H1 (cell line): Measurements from ENCODE around the gene TMEM271. TPM values are rescaled to one million over a fixed set of nuclear protein-coding genes. Genes with fewer than 3 reads are reported as not detected.

ENCODE experiments used
- ASH2L ChIP-seq: fragments of 200-600, 300-600 bp; sonication (generic); IDR thresholded peaks from one replicate; pipeline ENCODE4 v1.7.1; 2017; ENCODE audit warnings: low read length
- CBX8 ChIP-seq: fragments of 300-800, 300-1000 bp; sonication (generic); IDR thresholded peaks from 2 replicates; pipeline ENCODE4 v1.7.1; 2016; ENCODE audit warnings: low read depth, low read length, borderline replicate concordance
- HDAC6 ChIP-seq: IDR thresholded peaks from one replicate; pipeline ENCODE4 v1.7.1; 2012; ENCODE audit warnings: low read depth, mild to moderate bottlenecking, inconsistent platforms, low read length, moderate library complexity
- JUND ChIP-seq: IDR thresholded peaks from 2 replicates; pipeline ENCODE4 v1.6.1; 2011; ENCODE audit warnings: mild to moderate bottlenecking, improper control_type of control experiment, low read length
- NANOG ChIP-seq: IDR thresholded peaks from 2 replicates; pipeline ENCODE4 v1.6.1; 2011; ENCODE audit warnings: low read length, low read depth, mild to moderate bottlenecking, inconsistent platforms; ENCODE audit not compliant: insufficient read depth, poor library complexity, severe bottlenecking
- PHF8 ChIP-seq: fragments of 200-600 bp; sonication (generic); conservative IDR thresholded peaks from 2 replicates; pipeline ENCODE4 v1.7.1; 2012; ENCODE audit warnings: low read depth, mild to moderate bottlenecking, inconsistent platforms, low read length, moderate library complexity
- POLR2AphosphoS5 ChIP-seq: IDR thresholded peaks from 2 replicates; pipeline ENCODE4 v1.6.1; 2011; ENCODE audit warnings: low read depth, low read length
- SIX5 ChIP-seq: IDR thresholded peaks from 2 replicates; pipeline ENCODE4 v1.6.1; 2011; ENCODE audit warnings: mild to moderate bottlenecking, low read depth, low read length
- SP4 ChIP-seq: IDR thresholded peaks from 2 replicates; pipeline ENCODE4 v1.6.1; 2012; ENCODE audit warnings: low read length, inconsistent platforms
- SRF ChIP-seq: IDR thresholded peaks from 2 replicates; pipeline ENCODE4 v1.6.1; 2011; ENCODE audit warnings: mild to moderate bottlenecking, low read depth, low read length, moderate library complexity
- polyA plus RNA-seq, 7 experiments: library from polyadenylated mRNA; depleted of rRNA in 3 of 7; stranded (reverse) in 5 of 7; unstranded in 2 of 7; fragments of >200 nt in 5 of 7; fragments of 200-250 nt in 2 of 7; gene quantifications; 1 replicate in 5 of 7; 2 replicates in 1 of 7; 4 replicates in 1 of 7; pipeline versions ENCODE4 v1.2.1 to v1.2.3, GENCODE V29; 2011 to 2013; ENCODE audit warnings: missing spikeins in 2 of 7, mixed read lengths in 2 of 7
- total RNA-seq: library from RNA; stranded (reverse); fragmentation: NEBNext Ultra II Directional; extraction: Animal tissue kit (Norgen Biotek cat#: 25700); gene quantifications from 2 replicates; pipeline ENCODE4 v1.2.1, GENCODE V29; 2021
- TF ChIP-seq, protein P1 (sequence below): IDR thresholded peaks from 2 replicates; pipeline ENCODE4 v1.6.1; 2012; ENCODE audit warnings: low read length, inconsistent platforms

The TMEM271 gene
- total and polyA plus RNA-seq, 2 of the 8 experiments (the other 6 are each of a cell fraction or from before 2014, with no cell fraction given), result 0.08 to 0.35 TPM

DNA sequence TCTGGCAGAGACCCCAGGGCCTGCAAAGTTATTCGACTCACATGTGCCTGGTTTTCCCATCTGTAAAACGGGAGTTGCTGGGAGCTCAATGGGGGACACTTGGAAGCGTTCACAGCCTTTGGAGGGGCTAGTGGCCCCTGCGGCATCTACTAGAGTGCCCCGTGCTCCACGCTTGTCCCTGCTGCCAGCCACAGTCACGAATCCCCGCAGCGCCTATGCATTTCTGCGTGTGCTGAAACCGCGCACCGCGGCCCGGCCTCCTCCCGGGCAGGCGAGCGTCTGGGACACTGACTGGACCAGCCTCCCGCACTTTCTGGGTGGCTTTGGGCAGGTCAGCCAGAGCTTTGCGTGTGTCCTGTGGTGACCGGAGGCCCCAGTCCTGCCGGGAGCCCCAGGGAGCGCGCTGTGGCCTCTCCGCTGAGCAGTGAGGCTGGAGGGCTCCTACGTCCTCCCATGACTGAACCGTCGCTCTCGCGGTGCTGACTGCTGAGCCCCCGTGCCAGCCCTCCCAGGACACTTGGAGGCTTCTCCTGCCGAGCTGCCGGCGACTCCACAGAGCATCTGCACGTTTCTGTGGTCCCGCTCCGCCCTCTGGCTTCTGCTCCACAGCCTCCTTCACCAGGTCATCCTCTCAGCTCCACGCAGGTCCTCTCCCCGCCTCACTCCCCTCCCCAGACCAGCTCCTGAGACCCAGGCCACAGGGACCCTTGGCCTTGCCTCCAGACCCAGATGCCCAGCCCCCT is 40.7 kb downstream of the TMEM271 start (continued):
- TF ChIP-seq PHF8 (no peak), SP4 (no peak), HDAC6 (no peak), JUND (no peak), POLR2AphosphoS5 (no peak), ASH2L (no peak), CBX8 (no peak), SRF (no peak), NANOG (no peak), SIX5 (no peak)
- TF ChIP-seq, protein P1, sequence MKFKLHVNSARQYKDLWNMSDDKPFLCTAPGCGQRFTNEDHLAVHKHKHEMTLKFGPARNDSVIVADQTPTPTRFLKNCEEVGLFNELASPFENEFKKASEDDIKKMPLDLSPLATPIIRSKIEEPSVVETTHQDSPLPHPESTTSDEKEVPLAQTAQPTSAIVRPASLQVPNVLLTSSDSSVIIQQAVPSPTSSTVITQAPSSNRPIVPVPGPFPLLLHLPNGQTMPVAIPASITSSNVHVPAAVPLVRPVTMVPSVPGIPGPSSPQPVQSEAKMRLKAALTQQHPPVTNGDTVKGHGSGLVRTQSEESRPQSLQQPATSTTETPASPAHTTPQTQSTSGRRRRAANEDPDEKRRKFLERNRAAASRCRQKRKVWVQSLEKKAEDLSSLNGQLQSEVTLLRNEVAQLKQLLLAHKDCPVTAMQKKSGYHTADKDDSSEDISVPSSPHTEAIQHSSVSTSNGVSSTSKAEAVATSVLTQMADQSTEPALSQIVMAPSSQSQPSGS, result no peak
